HUES6 (cell line): Measurements from ENCODE around the gene UGT1A5.

ENCODE experiments used
- H3K27ac ChIP-seq: 2 replicates; pipeline ENCODE4 v1.7.0; 2013; ENCODE audit warnings: low read depth, mild to moderate bottlenecking, low read length, inconsistent platforms
- H3K27me3 ChIP-seq: 2 replicates; pipeline ENCODE4 v1.6.1; 2013; ENCODE audit warnings: low read length; ENCODE audit not compliant: control insufficient read depth, insufficient read depth
- H3K36me3 ChIP-seq: 2 replicates; pipeline ENCODE4 v1.6.1; 2013; ENCODE audit warnings: low read length; ENCODE audit not compliant: control insufficient read depth, insufficient read depth
- H3K4me1 ChIP-seq: 2 replicates; pipeline ENCODE4 v1.6.1; 2013; ENCODE audit warnings: low read length; ENCODE audit not compliant: control insufficient read depth, insufficient read depth
- H3K4me3 ChIP-seq: 2 replicates; pipeline ENCODE4 v1.5.1; 2013; ENCODE audit warnings: low read depth, low read length
- H3K9ac ChIP-seq: one replicate; pipeline ENCODE4 v1.6.1; 2013; ENCODE audit warnings: mild to moderate bottlenecking, low read length
- H3K9me3 ChIP-seq: 2 replicates; pipeline ENCODE4 v1.6.1; 2013; ENCODE audit warnings: low read depth, low read length; ENCODE audit not compliant: control insufficient read depth, insufficient read depth

Gene UGT1A5

GRCh38 chr2:233791151-233791882, 78.6 kb downstream of the UGT1A5 start:
- no peaks in the 10 kb centered on the region for H3K36me3 ChIP-seq
- no peaks in the 10 kb centered on the region for H3K4me1 ChIP-seq
- no peak overlapping the region for H3K9ac ChIP-seq
- H3K27me3 ChIP-seq = no peaks in the 10 kb centered on the region
- no peak overlapping the region for H3K27ac ChIP-seq
- no peak overlapping the region for H3K4me3 ChIP-seq
- no peaks in the 10 kb centered on the region for H3K9me3 ChIP-seq

DNA sequence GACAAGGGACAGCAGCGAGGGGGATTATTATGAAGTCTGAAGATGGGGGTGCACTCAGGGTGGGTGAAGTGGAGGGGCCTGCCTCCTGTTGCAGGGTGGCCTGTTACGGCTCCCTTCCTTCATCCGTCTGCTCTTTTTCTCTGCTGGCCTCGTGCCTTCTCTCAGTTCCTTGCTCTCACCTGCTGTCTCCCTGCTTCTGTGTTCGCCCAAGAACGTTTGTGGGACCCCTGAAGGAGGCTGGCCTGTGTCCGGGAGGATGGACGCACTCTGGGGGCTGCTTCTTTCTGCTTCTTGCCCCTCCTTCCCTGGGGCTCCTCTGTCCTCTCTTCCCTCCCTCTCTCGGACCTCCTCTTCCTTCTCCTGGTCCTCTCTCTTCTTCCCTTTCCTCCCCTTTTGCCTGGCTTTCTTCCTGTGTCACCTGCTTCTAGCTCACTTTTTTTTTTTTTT, 79.2 kb downstream of the UGT1A5 start:
- H3K4me3 ChIP-seq = no peak overlapping the region
- no peak overlapping the region for H3K27ac ChIP-seq
- no peaks in the 10 kb centered on the region for H3K27me3 ChIP-seq

DNA sequence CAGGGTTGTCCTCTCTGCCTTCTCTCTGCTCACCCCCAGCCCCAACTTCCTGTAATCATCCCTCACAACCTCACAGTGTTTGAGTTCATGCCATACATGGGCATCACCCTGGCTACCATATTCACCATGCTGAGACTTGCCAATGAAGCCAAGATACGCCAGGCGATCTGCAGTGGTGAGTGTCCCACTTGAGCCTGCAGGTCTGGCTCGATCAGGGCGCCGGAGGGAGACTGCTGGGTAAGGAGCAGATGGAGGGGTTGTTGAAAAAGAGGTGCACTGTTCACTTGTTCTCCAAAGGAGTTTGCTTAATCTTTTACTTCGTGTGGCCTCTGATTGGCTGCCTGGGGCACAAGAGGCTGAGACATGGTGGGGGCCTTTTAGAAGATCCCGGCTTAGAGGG, 80.0 kb downstream of the UGT1A5 start:
- Histone ChIP-seq H3K4me3 (no peak overlapping the region), H3K9ac (no peak overlapping the region), H3K27me3 (no peaks in the 10 kb centered on the region), H3K36me3 (no peaks in the 10 kb centered on the region), H3K27ac (no peak overlapping the region), H3K9me3 (no peaks in the 10 kb centered on the region), H3K4me1 (no peaks in the 10 kb centered on the region)

More for the DNA sequence above, 79.2 kb downstream of the UGT1A5 start:
- Histone ChIP-seq H3K4me1 (no peaks in the 10 kb centered on the region), H3K9me3 (no peaks in the 10 kb centered on the region), H3K9ac (no peak overlapping the region), H3K36me3 (no peaks in the 10 kb centered on the region)

DNA sequence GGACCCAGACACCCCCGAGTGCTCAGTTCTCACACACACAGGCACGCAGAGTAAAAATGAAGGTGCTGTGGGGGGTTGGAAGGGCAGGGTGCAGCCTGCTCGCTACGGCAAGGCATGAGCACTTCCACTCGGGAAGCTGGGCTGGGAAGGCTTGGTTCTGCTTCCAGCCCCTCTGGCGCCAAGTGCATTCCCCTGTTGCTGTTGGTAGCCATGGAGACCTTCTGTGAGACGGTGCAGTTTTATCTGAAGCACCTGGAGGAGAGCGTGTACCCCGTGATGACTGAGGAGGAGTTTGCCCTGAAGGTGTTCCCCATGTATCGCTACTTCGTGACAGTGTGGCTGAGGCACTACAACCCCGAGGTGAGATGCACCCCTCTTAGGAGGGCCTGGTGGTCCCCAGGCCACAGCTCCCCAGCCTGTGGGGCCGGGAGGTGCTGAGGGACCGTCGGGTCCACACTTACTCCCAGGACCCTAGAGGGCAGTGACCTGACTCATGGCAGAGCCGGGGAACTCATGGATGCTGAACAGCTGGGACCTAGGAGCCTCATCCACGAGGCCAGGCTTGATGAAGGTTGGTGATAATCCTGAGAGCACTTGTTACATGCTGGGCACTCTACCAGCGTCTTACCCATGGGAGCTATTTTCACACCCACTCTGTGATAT, 80.9 kb downstream of the UGT1A5 start:
- Histone ChIP-seq H3K36me3 (no peaks in the 10 kb centered on the region), H3K4me3 (no peak overlapping the region)

GRCh38 chr2:233794128-233794658, 81.5 kb downstream of the UGT1A5 start:
- Histone ChIP-seq H3K27ac (no peak overlapping the region), H3K36me3 (no peaks in the 10 kb centered on the region), H3K4me1 (no peaks in the 10 kb centered on the region), H3K4me3 (no peak overlapping the region), H3K9me3 (no peaks in the 10 kb centered on the region), H3K9ac (no peak overlapping the region), H3K27me3 (no peaks in the 10 kb centered on the region)

More for the DNA sequence above, 80.9 kb downstream of the UGT1A5 start:
- Histone ChIP-seq H3K9ac (no peak overlapping the region), H3K9me3 (no peaks in the 10 kb centered on the region), H3K27ac (no peak overlapping the region), H3K4me1 (no peaks in the 10 kb centered on the region), H3K27me3 (no peaks in the 10 kb centered on the region)

- H3K4me3 ChIP-seq = no peak overlapping the region
- no peaks in the 10 kb centered on the region for H3K36me3 ChIP-seq
- no peaks in the 10 kb centered on the region for H3K4me1 ChIP-seq
- H3K27me3 ChIP-seq = no peaks in the 10 kb centered on the region
- no peaks in the 10 kb centered on the region for H3K9me3 ChIP-seq
- no peak overlapping the region for H3K9ac ChIP-seq
- H3K27ac ChIP-seq = no peak overlapping the region
These were observed 83.0 kb downstream of the UGT1A5 start for GRCh38 chr2:233795735-233796171.

DNA sequence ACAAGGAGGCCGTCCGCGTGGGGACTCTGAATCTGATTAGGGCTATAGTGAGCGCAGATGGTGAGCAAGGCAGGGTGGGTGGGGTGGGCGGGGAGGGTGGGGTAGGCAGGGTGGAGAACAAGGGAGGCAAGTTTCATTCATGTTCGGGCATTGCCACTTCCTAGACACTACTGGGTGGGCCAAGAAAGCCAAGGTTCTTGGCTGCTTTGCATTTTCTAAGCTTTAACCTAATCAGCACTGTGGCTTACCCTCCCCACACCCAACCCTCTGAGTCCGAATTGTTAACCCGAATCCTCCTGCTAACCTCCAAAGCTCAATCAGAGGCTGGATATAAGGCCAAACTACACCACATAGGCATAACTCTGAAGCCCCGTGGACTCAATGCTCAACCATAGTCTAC, 83.5 kb downstream of the UGT1A5 start:
- Histone ChIP-seq H3K27ac (no peak overlapping the region), H3K4me1 (no peaks in the 10 kb centered on the region), H3K36me3 (no peaks in the 10 kb centered on the region)

DNA sequence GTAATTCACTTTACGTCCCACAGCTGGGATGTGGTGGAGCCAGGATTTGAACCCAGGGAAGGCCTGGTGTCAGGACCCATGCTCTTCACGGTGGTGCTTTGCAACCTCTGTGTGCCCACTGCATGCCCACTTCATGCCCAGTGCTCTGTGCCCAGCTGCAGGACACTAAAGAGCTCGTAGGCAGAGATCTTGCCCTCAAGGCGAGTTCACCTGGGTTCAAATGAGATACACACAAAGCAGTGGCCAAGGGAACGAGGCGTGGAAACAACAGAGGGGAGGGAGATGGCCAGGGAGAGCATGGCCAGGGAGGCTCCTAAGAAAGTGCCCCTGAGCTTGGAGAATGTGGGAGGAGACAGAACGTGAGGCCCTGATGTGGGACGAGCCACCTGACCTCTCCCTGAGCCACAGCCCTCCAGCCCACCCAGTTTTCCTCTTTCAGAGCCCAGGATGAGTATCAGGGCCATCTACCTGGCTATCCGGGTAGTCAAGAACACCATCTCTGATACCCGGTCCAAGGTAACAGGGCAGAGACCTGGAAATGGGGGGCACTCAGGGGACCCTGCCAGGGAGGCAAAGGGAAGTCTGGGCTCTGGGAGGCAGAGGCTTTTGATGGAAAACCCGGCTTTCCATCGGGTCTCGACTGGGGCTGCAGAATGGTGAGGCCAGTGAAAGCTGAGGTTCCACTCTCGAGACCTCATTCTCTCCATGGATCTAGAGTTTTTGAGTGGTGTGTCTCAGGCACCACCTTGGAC, 85.8 kb downstream of the UGT1A5 start:
- Histone ChIP-seq H3K27ac (no peak overlapping the region), H3K36me3 (no peaks in the 10 kb centered on the region), H3K4me1 (no peaks in the 10 kb centered on the region), H3K9ac (no peak overlapping the region), H3K4me3 (no peak overlapping the region), H3K9me3 (no peaks in the 10 kb centered on the region), H3K27me3 (0 out of 2 replicates have a peak, but pooled peaks cover 2% of the 10 kb centered on the region)

More for the DNA sequence above, 83.5 kb downstream of the UGT1A5 start:
- H3K9ac ChIP-seq = no peak overlapping the region
- no peaks in the 10 kb centered on the region for H3K27me3 ChIP-seq
- no peak overlapping the region for H3K4me3 ChIP-seq
- no peaks in the 10 kb centered on the region for H3K9me3 ChIP-seq

DNA sequence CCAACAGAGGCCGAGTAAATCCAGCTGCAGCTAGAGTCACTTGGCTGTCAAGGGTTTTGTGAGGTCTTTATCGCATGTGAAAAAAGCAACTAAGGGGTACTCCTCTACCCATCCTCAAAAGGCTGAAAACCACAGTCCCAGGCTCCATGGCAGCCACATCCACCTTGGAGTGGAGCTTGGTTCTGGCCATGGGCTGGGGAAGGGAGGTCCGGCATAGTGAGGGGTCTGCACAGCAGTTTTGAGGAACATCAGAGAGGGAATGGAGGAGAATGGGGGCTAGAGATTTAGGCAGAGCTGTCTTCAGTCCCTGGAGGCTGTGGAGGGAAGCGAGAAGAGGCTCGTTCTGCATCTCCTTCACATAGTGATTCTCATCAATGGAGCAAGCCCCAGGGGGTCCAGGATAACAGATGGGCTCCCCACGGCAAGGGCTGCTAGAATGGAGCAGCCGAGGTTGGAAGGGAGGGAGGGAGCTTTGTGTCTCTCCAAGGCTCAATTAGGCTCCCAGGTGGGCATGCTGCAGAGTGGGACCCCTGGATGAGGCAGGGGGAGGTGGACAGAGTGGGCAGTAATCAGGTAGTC, 86.5 kb downstream of the UGT1A5 start:
- no peaks in the 10 kb centered on the region for H3K36me3 ChIP-seq
- no peaks in the 10 kb centered on the region for H3K9me3 ChIP-seq
- H3K9ac ChIP-seq = no peak overlapping the region
- H3K27me3 ChIP-seq = 0 out of 2 replicates have a peak, but pooled peaks cover 2% of the 10 kb centered on the region
- H3K27ac ChIP-seq = no peak overlapping the region
- no peak overlapping the region for H3K4me3 ChIP-seq
- H3K4me1 ChIP-seq = no peaks in the 10 kb centered on the region

DNA sequence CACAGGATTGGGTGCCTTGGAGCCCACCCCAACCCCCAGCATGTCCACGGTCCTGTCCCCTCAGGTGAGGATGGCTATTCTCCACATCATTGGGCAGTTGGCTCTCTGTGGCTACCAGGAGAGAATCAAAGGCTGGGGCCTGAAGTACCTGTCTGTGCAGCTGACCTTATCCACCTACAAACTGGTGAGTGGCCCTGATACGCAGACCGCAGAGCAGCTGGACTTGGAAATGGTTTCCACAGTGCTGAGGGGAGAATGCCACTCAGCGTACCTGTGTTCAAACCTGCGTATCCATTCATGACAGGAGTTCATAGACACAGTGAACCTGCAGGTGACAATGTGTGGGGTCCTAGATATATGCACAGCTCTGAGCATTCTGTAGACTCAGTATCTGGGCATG, 87.0 kb downstream of the UGT1A5 start:
- Histone ChIP-seq H3K4me3 (no peak overlapping the region), H3K27ac (no peak overlapping the region), H3K9me3 (no peaks in the 10 kb centered on the region), H3K9ac (no peak overlapping the region), H3K27me3 (0 out of 2 replicates have a peak, but pooled peaks cover 2% of the 10 kb centered on the region), H3K4me1 (no peaks in the 10 kb centered on the region), H3K36me3 (no peaks in the 10 kb centered on the region)
